ENCODE data around the gene MT1X.

MT1X gene

DNA sequence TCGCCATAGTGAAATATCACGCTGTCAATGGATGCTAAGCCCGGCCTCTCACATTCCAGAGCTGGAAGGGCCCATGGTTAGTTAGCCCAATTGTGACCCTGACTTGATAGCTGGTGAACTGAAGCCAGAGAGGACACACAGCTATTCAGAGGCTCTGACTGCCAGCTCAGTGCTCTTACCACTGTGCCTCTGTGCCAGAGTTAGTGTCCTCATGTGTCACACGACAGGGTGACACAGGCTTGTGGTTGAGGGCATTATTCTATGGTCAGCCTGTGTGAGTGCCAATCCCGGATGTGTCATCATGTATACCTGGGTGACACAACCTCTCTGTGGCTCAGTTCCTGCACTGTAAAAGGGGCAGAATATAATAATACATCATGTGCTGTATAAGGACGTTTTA is 2.5 kb upstream of the MT1X start:
- no peak for DNase-seq

DNA sequence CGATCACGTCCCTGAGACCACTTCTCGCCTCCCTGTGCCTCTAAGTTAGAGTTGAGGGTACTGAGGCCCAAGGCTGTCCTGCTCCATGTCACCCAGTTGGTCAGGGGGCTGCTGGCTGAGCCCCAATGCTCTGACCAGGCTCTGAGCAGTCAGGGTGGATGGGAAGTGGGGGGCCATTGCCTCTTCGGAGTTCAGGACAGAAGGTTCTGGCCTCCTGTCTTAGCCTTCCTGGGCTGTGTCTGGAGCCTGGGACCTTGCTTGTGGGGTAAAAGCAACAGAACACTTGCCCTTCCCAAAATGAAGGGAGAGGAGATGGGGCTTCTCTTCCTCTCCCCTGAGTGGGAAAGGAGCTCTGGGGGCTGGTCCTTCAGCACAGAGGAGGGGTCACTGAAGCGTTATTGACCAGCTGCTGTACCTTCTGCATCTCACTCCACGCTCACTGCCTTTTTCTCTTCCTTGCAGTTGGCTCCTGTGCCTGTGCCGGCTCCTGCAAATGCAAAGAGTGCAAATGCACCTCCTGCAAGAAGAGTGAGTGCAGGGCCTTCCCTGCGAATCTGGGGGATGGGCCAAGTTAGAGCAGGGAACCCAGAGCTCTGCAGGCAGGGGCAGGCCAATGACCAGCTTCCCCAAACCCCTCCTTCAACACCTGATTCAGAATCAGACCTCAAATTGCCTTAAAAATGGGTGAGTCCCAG is 580 bp downstream of the MT1X start:
- DNase-seq, result no peak

DNA sequence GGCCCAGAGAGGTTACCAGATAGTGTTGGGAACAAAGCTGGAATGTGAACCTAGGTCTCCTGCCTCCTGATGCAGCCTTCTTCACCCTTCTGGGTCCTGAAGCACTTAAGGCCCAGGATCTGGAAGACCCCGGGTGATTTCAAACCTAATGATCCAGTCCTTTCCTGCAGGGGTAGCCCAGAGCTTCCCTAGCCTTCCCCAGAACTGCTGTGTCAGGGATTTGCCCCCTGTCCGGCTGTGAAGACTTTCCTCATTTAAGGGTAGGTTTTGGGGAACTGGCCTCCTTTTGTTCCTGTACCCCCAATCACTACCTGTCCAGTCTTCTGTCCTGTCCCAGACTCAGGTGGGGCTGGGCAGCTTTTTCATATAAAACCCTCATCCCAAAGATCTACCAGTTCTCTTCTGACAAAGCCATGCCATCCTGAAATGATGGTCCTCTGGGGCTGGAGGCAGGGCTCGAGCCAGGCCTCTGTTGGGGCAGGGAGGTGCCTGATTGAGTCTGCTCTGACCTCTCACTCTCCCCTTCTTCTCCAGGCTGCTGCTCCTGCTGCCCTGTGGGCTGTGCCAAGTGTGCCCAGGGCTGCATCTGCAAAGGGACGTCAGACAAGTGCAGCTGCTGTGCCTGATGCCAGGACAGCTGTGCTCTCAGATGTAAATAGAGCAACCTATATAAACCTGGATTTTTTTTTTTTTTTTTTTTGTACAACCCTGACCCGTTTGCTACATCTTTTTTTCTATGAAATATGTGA is 1.3 kb downstream of the MT1X start:
- DNase-seq, result no peak

DNA sequence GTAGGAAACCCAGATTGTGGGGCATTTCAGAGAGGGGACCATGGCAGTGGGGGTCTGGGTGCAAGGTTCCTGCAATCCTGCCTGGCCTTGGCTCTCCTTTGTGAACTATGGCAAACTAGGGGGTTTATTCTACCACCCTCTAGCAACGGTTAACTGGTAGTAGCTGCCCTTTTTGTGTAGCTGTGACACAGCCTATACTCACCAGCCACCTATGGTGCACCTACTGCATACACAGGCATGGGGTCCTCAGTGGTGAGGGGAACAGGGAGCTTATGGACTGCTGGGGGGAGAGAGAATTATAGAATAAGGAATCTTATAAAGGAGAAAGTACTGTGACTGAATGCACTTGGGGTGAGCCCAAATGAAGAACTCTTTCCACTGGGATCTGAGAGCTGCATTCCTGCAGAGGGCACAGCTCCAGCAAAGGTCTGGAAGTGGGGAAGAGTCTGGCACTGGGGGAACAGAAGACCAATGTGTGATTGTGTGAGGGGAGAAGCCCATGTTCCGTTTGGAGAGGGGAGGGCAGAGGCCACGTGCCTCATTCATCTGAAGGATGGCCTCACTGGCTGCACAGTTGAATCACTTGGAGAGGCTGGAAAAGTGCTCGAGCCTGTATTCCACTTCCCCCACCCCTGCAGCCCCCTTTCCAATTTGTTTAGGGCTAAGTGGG is 2.1 kb downstream of the MT1X start:
- DNase-seq, result no peak

DNA sequence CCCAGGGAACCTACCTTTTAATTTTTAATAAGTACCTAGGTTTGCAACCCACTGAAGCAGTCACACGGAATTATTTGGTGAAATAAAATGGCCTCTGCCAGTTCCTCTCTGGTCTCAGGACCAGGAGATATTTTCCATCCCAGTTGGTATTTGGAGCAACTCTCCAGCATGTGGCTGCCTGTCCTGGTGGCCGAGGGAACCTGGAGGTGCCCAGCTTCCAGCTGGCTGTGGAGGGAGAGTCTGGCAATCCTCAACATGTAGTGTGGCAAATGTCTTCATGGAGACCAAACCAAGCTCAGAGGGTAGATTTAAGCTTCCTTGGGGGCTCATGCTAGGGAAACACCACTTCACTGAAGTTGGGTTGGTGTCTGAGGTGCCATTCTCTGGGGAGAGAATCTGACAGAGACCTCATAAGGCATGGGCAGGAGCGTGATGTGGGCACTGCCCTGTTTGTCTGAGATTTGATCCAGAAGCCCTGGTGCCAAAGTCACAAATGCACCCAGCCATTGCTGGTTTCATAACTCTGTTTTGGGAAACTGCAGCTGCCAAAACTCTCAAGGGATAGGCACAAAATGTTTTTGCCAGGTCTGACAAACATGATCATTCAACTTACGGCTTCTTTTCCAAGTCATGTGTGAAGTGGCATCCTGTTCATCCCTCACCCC is 2.8 kb downstream of the MT1X start:
- DNase-seq, result no peak

DNA sequence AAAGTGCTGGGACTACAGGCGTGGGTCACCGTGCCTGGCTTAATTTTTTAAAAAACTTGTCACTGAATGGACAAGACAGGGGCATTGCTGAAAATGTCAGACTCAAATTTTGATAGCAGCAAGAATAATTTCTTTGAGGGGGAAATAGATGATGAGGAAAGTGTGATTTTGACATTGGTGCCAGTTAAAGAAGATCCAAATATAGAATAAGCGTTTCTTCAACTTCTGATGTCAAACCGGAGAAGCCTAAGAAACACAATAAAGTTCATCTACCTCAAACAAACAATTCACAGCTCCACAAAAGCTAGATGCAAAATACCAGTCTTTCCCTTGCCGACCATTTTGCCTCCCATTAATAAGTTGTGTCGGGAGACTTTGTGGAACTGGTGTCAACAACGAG is 4.5 kb downstream of the MT1X start:
- DNase-seq, result no peak

DNA sequence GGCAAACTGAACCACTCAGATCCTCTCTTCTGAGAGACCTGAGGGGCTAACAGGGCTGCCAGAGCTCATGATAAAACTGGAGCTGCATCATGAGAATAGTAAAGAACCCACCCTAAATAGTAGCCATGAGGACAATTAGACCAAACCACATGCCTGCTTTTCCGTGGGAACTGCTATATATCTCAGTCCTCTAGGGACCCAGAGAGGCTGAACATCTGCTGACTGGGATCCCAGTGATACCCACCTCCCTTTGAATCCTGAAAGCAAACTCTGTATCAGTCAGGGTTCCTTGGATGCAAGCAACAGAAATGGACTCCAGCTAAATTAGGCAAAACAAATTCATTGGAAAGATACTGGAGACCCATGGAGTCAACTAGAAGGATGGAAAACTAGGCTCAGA is 6.5 kb downstream of the MT1X start:
- DNase-seq, result no peak

DNA sequence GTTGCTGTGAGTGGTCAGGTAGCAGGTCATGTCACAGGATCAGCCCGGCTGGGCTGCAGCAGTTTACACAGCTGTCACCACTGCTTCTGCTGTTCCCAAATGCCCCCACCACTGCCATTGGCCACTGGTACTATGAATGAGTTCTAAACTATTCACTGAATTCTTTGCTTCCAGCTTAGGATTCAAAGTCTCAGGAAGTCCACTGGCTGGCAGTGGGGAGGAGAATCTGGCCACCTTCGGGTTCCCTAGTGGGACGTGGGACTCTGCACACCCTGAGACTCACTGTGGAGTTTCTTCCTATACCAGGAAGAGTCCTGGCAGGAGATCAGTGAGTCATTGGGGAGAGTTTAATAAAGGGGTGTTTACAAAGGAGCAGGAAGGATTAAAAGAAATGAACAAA is 6.9 kb downstream of the MT1X start:
- DNase-seq, result no peak

DNA sequence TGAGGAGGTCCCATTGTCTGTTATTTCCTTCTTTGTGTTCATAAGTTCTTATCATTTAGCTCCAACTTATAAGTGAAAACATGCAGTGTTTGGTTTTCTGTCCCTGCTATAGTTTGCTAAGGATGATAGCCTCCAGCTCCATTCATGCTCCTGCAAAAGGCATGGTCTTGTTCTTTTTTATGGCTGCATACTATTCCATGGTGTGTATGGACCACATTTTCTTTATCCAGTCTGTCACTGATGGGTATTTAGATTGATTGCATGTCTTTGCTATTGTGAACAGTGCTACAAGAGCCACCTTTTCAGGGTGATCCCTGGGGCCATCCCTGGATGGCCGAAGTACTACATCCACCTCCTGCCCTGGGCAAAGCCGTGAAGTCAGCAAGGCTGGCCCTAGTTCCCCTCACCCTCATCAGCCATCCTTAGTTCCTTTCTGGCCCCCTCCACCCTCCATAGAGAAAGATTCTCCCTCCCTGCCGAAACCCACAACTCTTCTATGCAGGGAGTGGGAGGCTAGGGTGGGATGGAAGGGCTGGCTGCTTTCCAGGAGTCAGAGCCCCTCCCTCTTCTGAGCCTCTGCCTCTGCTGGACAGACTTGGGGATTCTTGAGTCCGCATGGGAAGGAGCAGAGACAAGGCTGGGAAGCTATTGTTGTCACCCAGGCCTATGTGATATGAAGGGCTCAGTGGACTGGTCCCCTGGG is 8.3 kb downstream of the MT1X start:
- no peak for DNase-seq

DNA sequence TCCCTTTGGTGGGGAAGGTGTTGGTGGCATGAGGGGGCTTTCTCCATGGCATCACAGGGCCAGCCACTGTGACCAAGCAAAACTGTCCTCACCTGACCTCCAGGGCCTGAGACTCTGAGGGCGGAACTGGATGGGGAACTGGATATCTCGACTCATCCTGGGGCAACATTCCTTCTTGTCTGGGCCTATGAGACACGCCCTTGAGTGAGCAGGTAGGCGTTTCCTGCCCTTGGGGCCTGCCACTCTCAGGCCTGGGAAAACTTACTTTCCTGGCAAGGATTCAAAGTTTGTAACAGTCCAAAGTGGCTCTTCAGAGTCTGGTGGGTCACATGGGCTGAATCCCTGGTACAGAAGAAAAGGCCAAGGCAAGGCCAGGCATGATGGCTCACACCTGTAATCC is 9.6 kb downstream of the MT1X start:
- DNase-seq, result no peak

DNA sequence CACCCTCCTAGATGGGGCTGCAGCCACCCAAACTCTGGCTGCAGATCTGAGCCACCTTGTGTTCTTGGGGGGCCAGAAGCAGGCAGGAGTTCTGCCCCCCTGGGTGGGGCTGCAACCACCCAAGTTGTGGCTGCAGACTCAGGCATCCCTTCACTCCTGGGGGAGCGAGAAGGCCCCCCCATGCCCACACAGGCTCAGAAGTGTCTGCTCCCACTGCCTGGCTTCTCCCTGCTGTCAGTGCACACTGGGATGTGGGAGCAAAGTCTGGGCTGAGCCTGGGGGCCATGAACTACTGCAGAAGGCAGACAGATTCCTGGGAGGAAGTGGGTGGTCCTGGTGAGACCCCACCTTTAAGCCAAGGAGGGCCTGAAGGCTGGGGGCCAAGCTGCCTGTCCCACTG is 13.0 kb downstream of the MT1X start:
- DNase-seq, result no peak

DNA sequence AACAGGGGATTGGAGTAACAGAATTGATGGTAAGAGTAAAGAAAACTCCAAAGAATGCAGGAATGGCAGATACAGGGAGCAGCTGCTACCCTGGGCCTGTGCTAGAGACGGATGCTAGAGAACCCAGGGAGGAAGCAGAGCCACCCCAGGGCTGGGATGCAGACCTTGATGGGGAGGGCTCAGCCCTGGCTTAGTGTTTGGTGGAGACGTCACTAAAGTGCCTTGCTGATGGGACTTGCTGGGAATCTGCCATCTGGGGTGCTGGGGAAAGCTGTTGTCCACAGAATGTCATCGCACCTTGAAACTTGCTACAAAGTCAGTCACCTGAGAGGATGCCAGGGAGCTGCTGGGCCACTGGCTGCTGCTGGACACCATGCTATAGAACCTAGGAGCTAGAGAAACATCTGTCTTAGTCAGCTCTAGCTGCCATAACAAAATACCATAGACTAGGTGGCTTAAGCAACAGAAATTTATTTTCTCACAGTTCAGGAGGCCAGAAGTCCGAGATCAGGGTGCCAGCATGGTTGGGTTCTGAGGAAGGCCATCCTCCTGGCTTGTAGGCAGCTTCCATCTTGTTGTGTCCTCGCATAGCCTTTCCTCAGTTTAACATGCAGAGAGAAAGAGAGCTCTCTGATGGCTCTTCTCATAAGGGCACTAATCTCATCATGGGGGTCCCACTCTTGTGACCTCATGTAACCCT is 15.3 kb downstream of the MT1X start:
- DNase-seq, result no peak

DNA sequence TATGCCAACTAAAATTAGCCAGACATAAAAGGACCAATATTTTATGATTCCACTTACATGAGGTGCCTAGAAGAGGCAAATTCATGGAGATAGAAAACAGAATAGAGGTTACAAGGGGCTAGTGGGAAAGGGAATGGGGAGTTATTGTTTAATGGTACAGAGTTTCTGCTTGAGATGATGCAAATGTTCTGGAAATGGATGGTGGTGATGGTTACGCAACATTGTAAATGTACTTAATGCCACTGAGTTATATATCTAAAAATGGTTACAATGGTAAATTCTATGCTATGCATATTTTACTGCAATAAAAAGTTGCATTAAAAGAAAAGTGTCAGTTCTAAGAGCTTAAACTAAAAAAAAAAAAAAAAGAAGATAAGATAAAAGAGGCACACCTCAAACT is 17.9 kb downstream of the MT1X start:
- DNase-seq, result no peak

DNA sequence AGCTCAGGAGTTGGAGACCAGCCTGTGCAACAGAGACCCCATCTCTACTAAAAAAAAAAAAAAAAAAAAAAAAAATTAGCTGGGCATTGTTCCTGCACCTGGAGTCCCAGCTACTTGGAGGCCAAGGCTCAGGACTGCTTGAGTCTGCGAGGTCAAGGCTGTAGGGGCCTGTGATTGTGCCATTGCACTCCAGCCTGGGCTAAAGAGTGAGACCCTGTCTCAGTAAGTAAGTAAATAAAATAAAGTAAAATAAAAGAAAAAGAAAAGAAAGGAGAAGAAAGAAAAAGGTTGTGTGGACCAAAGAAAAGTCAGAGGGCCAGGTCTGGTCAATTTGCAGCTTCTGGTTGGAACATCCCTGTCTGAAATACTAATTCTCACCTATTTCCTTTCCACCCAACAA is 18.4 kb downstream of the MT1X start:
- DNase-seq, result no peak

DNA sequence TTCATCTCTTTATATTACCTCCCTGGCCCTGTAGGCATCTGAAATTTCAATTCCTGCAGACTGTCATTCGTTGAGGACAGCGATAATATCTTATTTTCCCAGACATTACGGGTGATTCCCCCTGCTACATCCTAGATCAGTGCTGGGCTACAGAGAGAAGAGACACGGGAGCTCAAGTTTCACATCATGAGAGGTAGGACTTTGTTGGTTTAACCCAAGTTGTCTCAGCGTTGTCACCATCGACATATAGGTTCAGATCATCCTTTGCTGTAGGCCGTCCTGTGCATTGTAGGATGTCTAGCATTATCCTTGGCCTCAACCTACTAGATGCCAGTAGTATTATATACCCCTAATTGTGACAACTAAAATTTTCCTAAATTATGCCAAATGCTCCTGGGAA is 19.3 kb downstream of the MT1X start:
- no peak for DNase-seq

DNA sequence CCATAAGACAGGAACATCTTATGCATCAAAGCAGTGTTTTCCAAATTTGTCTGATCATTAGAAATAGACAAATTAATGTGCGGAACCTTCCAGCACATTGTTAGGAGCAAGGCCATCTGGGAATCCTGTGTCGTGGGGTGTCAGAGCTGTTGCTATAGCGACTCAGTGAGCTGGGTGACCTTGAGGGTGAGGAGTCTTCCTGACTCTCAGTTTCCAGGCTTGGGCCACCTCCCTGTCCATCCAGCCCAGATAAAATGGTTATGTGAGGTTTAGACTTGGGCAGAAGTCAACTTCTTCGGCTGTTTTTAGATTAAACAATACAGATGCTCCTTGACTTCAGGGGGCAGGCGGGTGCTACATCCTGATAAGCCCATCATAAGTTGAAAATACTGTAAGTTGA is 20.6 kb downstream of the MT1X start:
- DNase-seq, result no peak

DNA sequence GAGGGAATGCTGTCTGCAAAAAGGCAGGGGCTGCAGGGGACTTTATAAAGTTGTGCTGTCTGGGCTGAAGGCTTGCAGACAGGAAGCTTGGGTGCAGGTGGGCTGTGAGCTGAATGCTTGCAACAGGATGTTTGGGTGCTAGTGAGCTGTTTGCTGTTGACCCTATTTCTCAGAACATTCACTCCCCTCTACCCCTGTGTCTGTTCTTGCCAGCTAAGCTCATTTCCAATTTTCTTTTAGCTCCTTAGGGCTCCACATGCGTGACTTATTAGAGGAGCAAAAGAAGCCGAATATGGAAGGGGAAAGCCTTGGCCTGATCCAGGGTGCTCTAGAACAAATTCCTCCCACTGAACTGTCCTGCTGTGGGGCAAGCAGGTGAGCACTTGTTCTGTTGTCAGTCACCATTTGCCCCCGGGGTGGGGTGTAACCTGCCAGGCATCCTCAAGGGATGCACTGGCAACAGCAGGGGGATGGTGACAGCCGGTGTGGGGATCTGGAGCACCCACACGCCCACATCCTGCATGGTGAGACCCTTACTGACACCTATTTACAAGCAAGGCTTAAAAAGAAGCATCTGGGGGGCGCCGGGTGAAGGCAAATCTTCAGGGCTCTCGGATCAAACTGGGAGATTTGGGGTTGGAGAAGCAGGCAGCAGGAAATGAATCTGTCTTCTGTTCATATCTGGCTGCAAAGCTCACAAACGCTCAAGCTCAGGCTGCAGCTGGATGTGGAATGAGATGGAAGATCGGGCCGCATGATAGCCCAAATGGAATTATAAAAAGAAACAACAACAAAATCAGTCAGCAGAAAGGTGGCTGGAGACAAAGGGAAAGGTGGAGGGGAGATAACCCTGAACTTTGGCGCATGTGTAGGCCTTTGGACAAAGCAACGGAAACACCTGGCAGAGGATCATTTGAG is 26.5 kb downstream of the MT1X start:
- DNase-seq, result no peak

DNA sequence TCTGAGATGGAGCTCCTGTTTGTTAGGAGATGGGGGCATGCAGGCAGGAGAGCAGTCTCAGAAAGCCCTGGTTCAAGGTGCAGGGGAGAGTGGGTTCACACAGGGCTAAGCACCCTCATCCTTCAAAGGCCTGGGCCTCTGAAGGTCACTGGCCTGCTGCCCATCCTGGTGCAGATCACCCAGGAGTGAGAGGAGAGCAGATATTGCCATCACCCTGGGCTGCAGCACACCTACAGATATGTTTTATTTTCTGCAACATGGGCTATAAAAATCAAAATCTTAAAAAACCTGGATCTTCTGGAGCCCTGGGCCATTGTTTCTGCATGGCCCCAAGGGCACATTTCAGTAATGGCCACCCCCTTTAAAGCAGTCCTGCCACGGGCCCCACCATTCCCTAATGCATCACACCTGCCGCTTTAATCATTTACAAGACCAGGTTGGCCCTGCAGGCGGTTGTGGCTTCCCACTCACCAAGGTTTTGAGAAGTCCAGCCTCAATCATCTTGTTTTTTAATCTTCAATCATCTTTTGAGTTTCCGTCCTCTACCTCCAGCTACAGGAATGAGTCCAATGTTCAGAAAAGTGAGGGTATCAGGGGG is 27.3 kb downstream of the MT1X start:
- no peak for DNase-seq

DNA sequence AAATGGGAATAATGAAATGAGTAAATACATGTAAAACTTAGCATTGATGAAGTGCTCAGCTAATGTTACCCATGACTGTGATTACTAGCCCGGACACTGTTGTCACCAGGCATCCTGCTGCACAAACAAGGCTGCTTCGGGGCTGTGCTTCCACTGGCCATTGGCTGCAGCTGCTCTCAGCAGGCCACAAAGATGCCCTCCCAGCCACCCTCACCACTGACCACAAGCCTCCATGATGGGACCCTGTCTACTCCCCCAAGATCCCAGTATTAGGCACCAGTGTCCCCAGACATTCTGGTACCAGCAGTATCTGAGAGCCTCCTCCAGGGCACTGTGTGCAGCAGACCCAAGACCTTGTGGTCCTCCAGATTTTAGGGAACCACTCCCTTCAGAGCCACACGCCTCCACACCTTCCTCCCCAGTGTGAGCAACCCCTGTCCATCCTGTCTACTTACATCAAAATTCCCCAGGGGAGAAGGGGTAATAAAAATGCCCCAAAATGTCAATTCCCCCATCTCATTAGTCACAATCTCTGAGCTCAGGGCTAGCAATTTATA is 28.0 kb downstream of the MT1X start:
- no peak for DNase-seq

DNA sequence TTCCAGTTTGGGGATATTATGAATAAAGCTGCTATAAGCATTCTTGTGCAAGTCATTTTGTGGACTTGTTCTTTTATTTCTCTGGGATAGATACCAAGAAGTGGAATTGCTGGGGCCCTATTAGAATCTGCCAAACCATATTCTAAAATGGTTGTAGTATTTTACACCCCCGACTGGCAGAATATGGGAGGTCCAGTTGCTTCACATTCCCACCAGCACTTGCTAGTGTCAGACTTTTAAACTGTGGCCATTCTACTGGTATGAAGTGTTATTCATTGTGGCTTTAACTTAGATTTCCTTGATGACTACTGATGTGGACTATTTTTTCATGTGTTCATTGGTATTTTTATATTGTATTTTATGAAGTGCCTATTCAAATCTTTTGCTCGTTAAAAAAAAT is 29.6 kb downstream of the MT1X start:
- no peak for DNase-seq

DNA sequence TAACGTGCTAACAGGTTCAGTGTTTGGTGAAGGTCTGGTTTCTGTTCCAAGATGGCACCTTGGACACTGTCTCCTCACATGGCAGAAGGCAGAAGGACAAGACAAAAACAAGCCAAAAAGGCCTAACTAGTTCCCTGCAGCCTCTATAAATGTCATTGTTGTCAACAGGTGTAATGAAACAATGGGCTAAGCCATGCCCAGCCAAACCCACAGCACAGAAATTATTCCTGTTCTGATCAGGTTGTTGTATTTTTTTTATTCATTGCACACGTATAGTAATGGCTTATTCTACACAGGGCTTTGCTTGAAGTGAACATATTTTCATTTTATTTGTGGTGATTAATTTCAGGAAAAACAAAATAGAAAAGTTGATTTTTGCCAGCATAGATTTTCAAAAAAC is 31.5 kb downstream of the MT1X start:
- DNase-seq, result no peak

All from NCI-H524 treated with DMSO at 0.1 percent for 48 hours (cell line).